ENCODE data around the gene SINHCAF. TPM values are rescaled to one million over a fixed set of nuclear protein-coding genes. Genes with fewer than 3 reads are reported as not detected.
A peak's percentile ranks its signal among the peaks of the same experiment; 100 is the strongest.
"Not testable (repeated sequence)": the region's sequence is repeated elsewhere in the genome, so short reads cannot be mapped to it uniquely, and the experiment has no call there.

Gene SINHCAF
- total RNA-seq = 100 to 1,000 TPM; 159 to 160 TPM

- Mint-ChIP-seq H3K4me1 (peaks cover 25% of the 10 kb centered on the region), H3K9me3 (no peaks in the 10 kb centered on the region), H3K27ac (peak within 1 kb of the TSS; percentile 99), H3K27me3 (peaks cover 5% of the 10 kb centered on the region), H3K36me3 (peaks cover 28% of the 10 kb centered on the region), H3K4me3 (peak within 1 kb of the TSS; percentile 98)
- DNase-seq = peak; percentile 97
These were observed at the start of gene SINHCAF for GRCh38 chr12:31325877-31326631. SINHCAF (minus strand) TSS chr12:31326150; CDS start chr12:31298204, 27,946 bp downstream.

GRCh38 chr12:31375422-31375821 lies 49.5 kb upstream of the SINHCAF start:
- not testable (repeated sequence) for H3K4me3 Mint-ChIP-seq, H3K27me3 Mint-ChIP-seq, H3K36me3 Mint-ChIP-seq, DNase-seq, H3K4me1 Mint-ChIP-seq, H3K27ac Mint-ChIP-seq, H3K9me3 Mint-ChIP-seq

- no peaks in the 10 kb centered on the region for H3K4me1 Mint-ChIP-seq
- no peak for DNase-seq
- H3K4me3 Mint-ChIP-seq = no peak overlapping the region
- H3K27ac Mint-ChIP-seq = no peak overlapping the region
- no peaks in the 10 kb centered on the region for H3K27me3 Mint-ChIP-seq
- H3K36me3 Mint-ChIP-seq = no peaks in the 10 kb centered on the region
- H3K9me3 Mint-ChIP-seq = no peaks in the 10 kb centered on the region
These were observed 45.3 kb upstream of the SINHCAF start for GRCh38 chr12:31371256-31371620.

GRCh38 chr12:31370531-31371255 lies 44.7 kb upstream of the SINHCAF start:
- Mint-ChIP-seq H3K9me3 (no peaks in the 10 kb centered on the region), H3K4me3 (no peak overlapping the region), H3K36me3 (no peaks in the 10 kb centered on the region), H3K27me3 (no peaks in the 10 kb centered on the region), H3K27ac (no peak overlapping the region), H3K4me1 (no peaks in the 10 kb centered on the region)
- no peak for DNase-seq

GRCh38 chr12:31369712-31370521 lies 44.0 kb upstream of the SINHCAF start:
- H3K4me1 Mint-ChIP-seq = no peaks in the 10 kb centered on the region
- no peak overlapping the region for H3K27ac Mint-ChIP-seq
- H3K9me3 Mint-ChIP-seq = no peaks in the 10 kb centered on the region
- H3K27me3 Mint-ChIP-seq = no peaks in the 10 kb centered on the region
- no peak for DNase-seq
- no peaks in the 10 kb centered on the region for H3K36me3 Mint-ChIP-seq
- H3K4me3 Mint-ChIP-seq = no peak overlapping the region

GRCh38 chr12:31368666-31369361 lies 42.9 kb upstream of the SINHCAF start:
- no peaks in the 10 kb centered on the region for H3K36me3 Mint-ChIP-seq
- H3K9me3 Mint-ChIP-seq = no peaks in the 10 kb centered on the region
- no peak overlapping the region for H3K27ac Mint-ChIP-seq
- no peak overlapping the region for H3K4me3 Mint-ChIP-seq
- no peaks in the 10 kb centered on the region for H3K4me1 Mint-ChIP-seq
- no peak for DNase-seq
- H3K27me3 Mint-ChIP-seq = no peaks in the 10 kb centered on the region

- Mint-ChIP-seq H3K4me1 (peaks cover 18% of the 10 kb centered on the region), H3K27ac (no peak overlapping the region)
These were observed 40.2 kb upstream of the SINHCAF start for GRCh38 chr12:31366104-31366621.

GRCh38 chr12:31363831-31364230 lies 37.9 kb upstream of the SINHCAF start:
- Mint-ChIP-seq H3K4me1 (peaks cover 18% of the 10 kb centered on the region), H3K36me3 (no peaks in the 10 kb centered on the region), H3K9me3 (no peaks in the 10 kb centered on the region), H3K27me3 (no peaks in the 10 kb centered on the region), H3K27ac (no peak overlapping the region), H3K4me3 (no peak overlapping the region)
- DNase-seq = no peak

More at GRCh38 chr12:31366104-31366621, 40.2 kb upstream of the SINHCAF start:
- H3K4me3 Mint-ChIP-seq = no peak overlapping the region
- H3K9me3 Mint-ChIP-seq = no peaks in the 10 kb centered on the region
- H3K36me3 Mint-ChIP-seq = no peaks in the 10 kb centered on the region
- DNase-seq = no peak
- no peaks in the 10 kb centered on the region for H3K27me3 Mint-ChIP-seq

GRCh38 chr12:31363416-31363809 lies 37.5 kb upstream of the SINHCAF start:
- Mint-ChIP-seq H3K27ac (peak overlapping the region; percentile 87), H3K36me3 (no peaks in the 10 kb centered on the region), H3K4me1 (peaks cover 18% of the 10 kb centered on the region), H3K9me3 (no peaks in the 10 kb centered on the region), H3K4me3 (no peak overlapping the region), H3K27me3 (no peaks in the 10 kb centered on the region)
- no peak for DNase-seq

- Mint-ChIP-seq H3K27me3 (no peaks in the 10 kb centered on the region), H3K9me3 (no peaks in the 10 kb centered on the region), H3K27ac (peak overlapping the region; percentile 87), H3K4me1 (peaks cover 18% of the 10 kb centered on the region), H3K4me3 (peak overlapping the region; percentile 46), H3K36me3 (no peaks in the 10 kb centered on the region)
- DNase-seq = peak; percentile 35
These were observed 36.9 kb upstream of the SINHCAF start for GRCh38 chr12:31362759-31363415.

- H3K27me3 Mint-ChIP-seq = no peaks in the 10 kb centered on the region
- no peaks in the 10 kb centered on the region for H3K36me3 Mint-ChIP-seq
- H3K9me3 Mint-ChIP-seq = no peaks in the 10 kb centered on the region
- peak overlapping the region; percentile 46 for H3K4me3 Mint-ChIP-seq
- H3K27ac Mint-ChIP-seq = peak overlapping the region; percentile 87
- peaks cover 18% of the 10 kb centered on the region for H3K4me1 Mint-ChIP-seq
- peak; percentile 7 for DNase-seq
These were observed 36.3 kb upstream of the SINHCAF start for GRCh38 chr12:31362115-31362758.

GRCh38 chr12:31361730-31362114 lies 35.8 kb upstream of the SINHCAF start:
- H3K36me3 Mint-ChIP-seq = no peaks in the 10 kb centered on the region
- H3K27ac Mint-ChIP-seq = no peak overlapping the region
- H3K4me1 Mint-ChIP-seq = peaks cover 18% of the 10 kb centered on the region

GRCh38 chr12:31355747-31356107 lies 29.8 kb upstream of the SINHCAF start:
- no peak overlapping the region for H3K4me3 Mint-ChIP-seq
- H3K27ac Mint-ChIP-seq = no peak overlapping the region
- H3K27me3 Mint-ChIP-seq = no peaks in the 10 kb centered on the region
- H3K9me3 Mint-ChIP-seq = no peaks in the 10 kb centered on the region
- no peaks in the 10 kb centered on the region for H3K4me1 Mint-ChIP-seq
- DNase-seq = no peak
- H3K36me3 Mint-ChIP-seq = no peaks in the 10 kb centered on the region

More at GRCh38 chr12:31361730-31362114, 35.8 kb upstream of the SINHCAF start:
- no peaks in the 10 kb centered on the region for H3K9me3 Mint-ChIP-seq
- H3K4me3 Mint-ChIP-seq = no peak overlapping the region
- no peak for DNase-seq
- no peaks in the 10 kb centered on the region for H3K27me3 Mint-ChIP-seq
